ENCODE data around the gene ABHD12.
"Not testable (repeated sequence)": the region's sequence is repeated elsewhere in the genome, so short reads cannot be mapped to it uniquely, and the experiment has no call there.

Gene ABHD12

GRCh38 chr20:25314497-25315417 is 75.9 kb downstream of the ABHD12 start:
- H3K4me3 ChIP-seq (ENCODE audit: extremely low read depth, insufficient read depth, low read length, poor library complexity, severe bottlenecking), result no peak overlapping the region
- WGBS, 2 experiments (ENCODE audit: insufficient coverage in 2 of 2), result 95% methylated on average over 14 to 15 of the region's 17 CpGs
- H3K36me3 ChIP-seq (ENCODE audit: control insufficient read depth, insufficient read depth, low read length), result peaks cover 22% of the 10 kb centered on the region
- H3K4me1 ChIP-seq (ENCODE audit: control insufficient read depth, insufficient read depth, low read length, poor library complexity, severe bottlenecking), result peaks cover 19% of the 10 kb centered on the region
- H3K27ac ChIP-seq (ENCODE audit: low read depth, low read length, severe bottlenecking), result no peak overlapping the region
- H3K9me3 ChIP-seq (ENCODE audit: control insufficient read depth, low read length), result no peaks in the 10 kb centered on the region

- no peak overlapping the region for H3K4me3 ChIP-seq (ENCODE audit: extremely low read depth, insufficient read depth, low read length, poor library complexity, severe bottlenecking)
- peaks cover 18% of the 10 kb centered on the region for H3K36me3 ChIP-seq (ENCODE audit: control insufficient read depth, insufficient read depth, low read length)
- H3K27ac ChIP-seq (ENCODE audit: low read depth, low read length, severe bottlenecking), result no peak overlapping the region
- H3K4me1 ChIP-seq (ENCODE audit: control insufficient read depth, insufficient read depth, low read length, poor library complexity, severe bottlenecking), result peaks cover 30% of the 10 kb centered on the region
- H3K9me3 ChIP-seq (ENCODE audit: control insufficient read depth, low read length), result no peaks in the 10 kb centered on the region
- 86 to 90% methylated on average over 1 of the region's 2 CpGs for WGBS, 2 experiments (ENCODE audit: insufficient coverage in 2 of 2)
Measured at GRCh38 chr20:25313593-25313992, 77.0 kb downstream of the ABHD12 start.

GRCh38 chr20:25312716-25313115 is 77.9 kb downstream of the ABHD12 start:
- not testable (repeated sequence) for H3K4me3 ChIP-seq (ENCODE audit: extremely low read depth, insufficient read depth, low read length, poor library complexity, severe bottlenecking); H3K27ac ChIP-seq (ENCODE audit: low read depth, low read length, severe bottlenecking); H3K9me3 ChIP-seq (ENCODE audit: control insufficient read depth, low read length)
- Histone ChIP-seq H3K4me1 (ENCODE audit: control insufficient read depth, insufficient read depth, low read length, poor library complexity, severe bottlenecking) (peaks cover 30% of the 10 kb centered on the region), H3K36me3 (ENCODE audit: control insufficient read depth, insufficient read depth, low read length) (peaks cover 25% of the 10 kb centered on the region)
- WGBS, 2 experiments (ENCODE audit: insufficient coverage in 2 of 2), result 93 to 100% methylated on average over 5 to 11 of the region's 33 CpGs

GRCh38 chr20:25310921-25311728 is 79.5 kb downstream of the ABHD12 start:
- WGBS, 2 experiments (ENCODE audit: insufficient coverage in 2 of 2), result 88 to 100% methylated on average over 4 to 5 of the region's 6 CpGs
- Histone ChIP-seq H3K4me1 (ENCODE audit: control insufficient read depth, insufficient read depth, low read length, poor library complexity, severe bottlenecking) (peaks cover 30% of the 10 kb centered on the region), H3K9me3 (ENCODE audit: control insufficient read depth, low read length) (no peaks in the 10 kb centered on the region), H3K36me3 (ENCODE audit: control insufficient read depth, insufficient read depth, low read length) (peaks cover 40% of the 10 kb centered on the region), H3K27ac (ENCODE audit: low read depth, low read length, severe bottlenecking) (peak overlapping the region; percentile 93), H3K4me3 (ENCODE audit: extremely low read depth, insufficient read depth, low read length, poor library complexity, severe bottlenecking) (no peak overlapping the region)

GRCh38 chr20:25310268-25310920 is 80.2 kb downstream of the ABHD12 start:
- peak overlapping the region; percentile 93 for H3K27ac ChIP-seq (ENCODE audit: low read depth, low read length, severe bottlenecking)
- H3K36me3 ChIP-seq (ENCODE audit: control insufficient read depth, insufficient read depth, low read length), result peaks cover 44% of the 10 kb centered on the region
- 75 to 78% methylated on average over 5 of the region's 6 CpGs for WGBS, 2 experiments (ENCODE audit: insufficient coverage in 2 of 2)
- no peak overlapping the region for H3K4me3 ChIP-seq (ENCODE audit: extremely low read depth, insufficient read depth, low read length, poor library complexity, severe bottlenecking)
- H3K9me3 ChIP-seq (ENCODE audit: control insufficient read depth, low read length), result no peaks in the 10 kb centered on the region
- H3K4me1 ChIP-seq (ENCODE audit: control insufficient read depth, insufficient read depth, low read length, poor library complexity, severe bottlenecking), result peaks cover 30% of the 10 kb centered on the region

GRCh38 chr20:25309395-25310267 is 81.0 kb downstream of the ABHD12 start:
- Histone ChIP-seq H3K4me1 (ENCODE audit: control insufficient read depth, insufficient read depth, low read length, poor library complexity, severe bottlenecking) (peaks cover 30% of the 10 kb centered on the region), H3K9me3 (ENCODE audit: control insufficient read depth, low read length) (no peaks in the 10 kb centered on the region), H3K36me3 (ENCODE audit: control insufficient read depth, insufficient read depth, low read length) (peaks cover 45% of the 10 kb centered on the region), H3K27ac (ENCODE audit: low read depth, low read length, severe bottlenecking) (peak overlapping the region; percentile 93), H3K4me3 (ENCODE audit: extremely low read depth, insufficient read depth, low read length, poor library complexity, severe bottlenecking) (no peak overlapping the region)
- WGBS, 2 experiments (ENCODE audit: insufficient coverage in 2 of 2), result 92 to 93% methylated on average over 12 to 14 of the region's 18 CpGs

GRCh38 chr20:25308671-25309394 is 81.8 kb downstream of the ABHD12 start:
- 96% methylated on average over 12 of the region's 17 CpGs for WGBS, 2 experiments (ENCODE audit: insufficient coverage in 2 of 2)
- Histone ChIP-seq H3K36me3 (ENCODE audit: control insufficient read depth, insufficient read depth, low read length) (peaks cover 42% of the 10 kb centered on the region), H3K9me3 (ENCODE audit: control insufficient read depth, low read length) (no peaks in the 10 kb centered on the region), H3K27ac (ENCODE audit: low read depth, low read length, severe bottlenecking) (no peak overlapping the region), H3K4me3 (ENCODE audit: extremely low read depth, insufficient read depth, low read length, poor library complexity, severe bottlenecking) (no peak overlapping the region), H3K4me1 (ENCODE audit: control insufficient read depth, insufficient read depth, low read length, poor library complexity, severe bottlenecking) (peaks cover 30% of the 10 kb centered on the region)

GRCh38 chr20:25308083-25308491 is 82.5 kb downstream of the ABHD12 start:
- WGBS, 2 experiments (ENCODE audit: insufficient coverage in 2 of 2), result 97% methylated on average over 12 to 13 of the region's 13 CpGs
- H3K9me3 ChIP-seq (ENCODE audit: control insufficient read depth, low read length), result no peaks in the 10 kb centered on the region
- H3K36me3 ChIP-seq (ENCODE audit: control insufficient read depth, insufficient read depth, low read length), result peaks cover 45% of the 10 kb centered on the region
- H3K27ac ChIP-seq (ENCODE audit: low read depth, low read length, severe bottlenecking), result no peak overlapping the region
- H3K4me3 ChIP-seq (ENCODE audit: extremely low read depth, insufficient read depth, low read length, poor library complexity, severe bottlenecking), result no peak overlapping the region
- H3K4me1 ChIP-seq (ENCODE audit: control insufficient read depth, insufficient read depth, low read length, poor library complexity, severe bottlenecking), result peaks cover 30% of the 10 kb centered on the region

GRCh38 chr20:25306991-25307903 is 83.4 kb downstream of the ABHD12 start:
- Histone ChIP-seq H3K9me3 (ENCODE audit: control insufficient read depth, low read length) (no peaks in the 10 kb centered on the region), H3K4me3 (ENCODE audit: extremely low read depth, insufficient read depth, low read length, poor library complexity, severe bottlenecking) (no peak overlapping the region), H3K4me1 (ENCODE audit: control insufficient read depth, insufficient read depth, low read length, poor library complexity, severe bottlenecking) (peaks cover 30% of the 10 kb centered on the region), H3K36me3 (ENCODE audit: control insufficient read depth, insufficient read depth, low read length) (peaks cover 54% of the 10 kb centered on the region), H3K27ac (ENCODE audit: low read depth, low read length, severe bottlenecking) (no peak overlapping the region)
- 86 to 100% methylated on average over 5 to 9 of the region's 10 CpGs for WGBS, 2 experiments (ENCODE audit: insufficient coverage in 2 of 2)

All from mesodermal cell (in vitro differentiated cells).